Stomach smooth muscle (tissue), 2 donors: Measurements from ENCODE around the gene SCGB1C1.

Source experiments
- H3K27ac ChIP-seq: one replicate; pipeline ENCODE4 v1.7.0; 2013; ENCODE audit warnings: mild to moderate bottlenecking, low read length, inconsistent platforms
- H3K27me3 ChIP-seq, 2 donors: one replicate each; pipeline ENCODE4 v1.7.0; 2013; ENCODE audit warnings: low read length in 2 of 2; ENCODE audit not compliant: insufficient read depth in 2 of 2, control insufficient read depth in 1 of 2
- H3K36me3 ChIP-seq, 2 donors: one replicate each; pipeline ENCODE4 v1.7.0; 2013; ENCODE audit warnings: low read length in 2 of 2; ENCODE audit not compliant: control insufficient read depth in 2 of 2, insufficient read depth in 2 of 2
- H3K4me1 ChIP-seq: one replicate; pipeline ENCODE4 v1.7.0; 2013; ENCODE audit warnings: low read length; ENCODE audit not compliant: control insufficient read depth, insufficient read depth
- H3K4me3 ChIP-seq, 2 donors: one replicate each; pipeline ENCODE4 v1.7.0; 2013; ENCODE audit warnings: low read length in 2 of 2
- H3K9ac ChIP-seq, 2 donors: one replicate each; pipeline ENCODE4 v1.7.0; 2013; ENCODE audit warnings: low read length in 2 of 2, mild to moderate bottlenecking in 1 of 2
- H3K9me3 ChIP-seq, 2 donors: one replicate each; pipeline ENCODE4 v1.7.0; 2013; ENCODE audit warnings: low read length in 2 of 2; ENCODE audit not compliant: control insufficient read depth in 2 of 2
- donor health status: healthy.
- donor health status: Pancreatic carcinoma.

SCGB1C1 gene

GRCh38 chr11:211295-211694 is 18.4 kb downstream of the SCGB1C1 start:
- peaks cover 35% of the 10 kb centered on the region for H3K4me1 ChIP-seq
- H3K36me3 ChIP-seq: peaks cover 44 to 62% of the 10 kb centered on the region in 2 donors
- no peaks in the 10 kb centered on the region for H3K27me3 ChIP-seq
- no peaks in the 10 kb centered on the region for H3K9me3 ChIP-seq
- H3K27ac ChIP-seq: no peak overlapping the region
- H3K4me3 ChIP-seq: no peak overlapping the region
- peak overlapping the region in 1 of 2 donors; percentile 36 for H3K9ac ChIP-seq

- H3K9me3 ChIP-seq: no peaks in the 10 kb centered on the region
- peaks cover 48 to 65% of the 10 kb centered on the region in 2 donors for H3K36me3 ChIP-seq
- H3K4me3 ChIP-seq: no peak overlapping the region
- peak overlapping the region in 1 of 2 donors; percentile 36 for H3K9ac ChIP-seq
- no peaks in the 10 kb centered on the region for H3K27me3 ChIP-seq
- H3K27ac ChIP-seq: no peak overlapping the region
- H3K4me1 ChIP-seq: peaks cover 30% of the 10 kb centered on the region
These were observed 18.9 kb downstream of the SCGB1C1 start for GRCh38 chr11:211741-212140.

- Histone ChIP-seq H3K36me3 (peaks cover 48 to 67% of the 10 kb centered on the region in 2 donors), H3K9ac (no peak overlapping the region), H3K4me3 (no peak overlapping the region), H3K27me3 (no peaks in the 10 kb centered on the region), H3K4me1 (peaks cover 29% of the 10 kb centered on the region), H3K9me3 (no peaks in the 10 kb centered on the region), H3K27ac (no peak overlapping the region)
These were observed 19.5 kb downstream of the SCGB1C1 start for GRCh38 chr11:212150-213100.

GRCh38 chr11:213111-213510 is 20.2 kb downstream of the SCGB1C1 start:
- Histone ChIP-seq H3K27ac (no peak overlapping the region), H3K36me3 (peaks cover 48 to 70% of the 10 kb centered on the region in 2 donors), H3K4me3 (no peak overlapping the region), H3K27me3 (no peaks in the 10 kb centered on the region), H3K9ac (no peak overlapping the region), H3K9me3 (no peaks in the 10 kb centered on the region), H3K4me1 (peaks cover 26% of the 10 kb centered on the region)

- H3K27ac ChIP-seq: no peak overlapping the region
- H3K27me3 ChIP-seq: no peaks in the 10 kb centered on the region
- no peaks in the 10 kb centered on the region for H3K9me3 ChIP-seq
- H3K9ac ChIP-seq: no peak overlapping the region
- H3K36me3 ChIP-seq: peaks cover 48 to 76% of the 10 kb centered on the region in 2 donors
- H3K4me3 ChIP-seq: no peak overlapping the region
- H3K4me1 ChIP-seq: peaks cover 22% of the 10 kb centered on the region
These were observed 21.2 kb downstream of the SCGB1C1 start for GRCh38 chr11:214083-214482.

GRCh38 chr11:215581-216037 is 22.7 kb downstream of the SCGB1C1 start:
- Histone ChIP-seq H3K9ac (no peak overlapping the region), H3K36me3 (peaks cover 48 to 65% of the 10 kb centered on the region in 2 donors), H3K4me3 (no peak overlapping the region), H3K9me3 (no peaks in the 10 kb centered on the region), H3K4me1 (peaks cover 7% of the 10 kb centered on the region), H3K27ac (no peak overlapping the region), H3K27me3 (no peaks in the 10 kb centered on the region)

- H3K27ac ChIP-seq: no peak overlapping the region
- peaks cover 41 to 58% of the 10 kb centered on the region in 2 donors for H3K36me3 ChIP-seq
These were observed 23.4 kb downstream of the SCGB1C1 start for GRCh38 chr11:216081-216974.

GRCh38 chr11:217704-218103 is 24.8 kb downstream of the SCGB1C1 start:
- H3K9me3 ChIP-seq: no peaks in the 10 kb centered on the region
- H3K36me3 ChIP-seq: peaks cover 30 to 48% of the 10 kb centered on the region in 2 donors

More at GRCh38 chr11:216081-216974, 23.4 kb downstream of the SCGB1C1 start:
- Histone ChIP-seq H3K4me1 (no peaks in the 10 kb centered on the region), H3K9me3 (no peaks in the 10 kb centered on the region), H3K27me3 (no peaks in the 10 kb centered on the region), H3K4me3 (no peak overlapping the region), H3K9ac (no peak overlapping the region)

GRCh38 chr11:218815-219593 is 26.1 kb downstream of the SCGB1C1 start:
- no peak overlapping the region for H3K27ac ChIP-seq
- H3K9me3 ChIP-seq: no peaks in the 10 kb centered on the region
- no peaks in the 10 kb centered on the region for H3K27me3 ChIP-seq
- H3K4me3 ChIP-seq: no peak overlapping the region
- peaks cover 29 to 41% of the 10 kb centered on the region in 2 donors for H3K36me3 ChIP-seq
- H3K4me1 ChIP-seq: no peaks in the 10 kb centered on the region
- H3K9ac ChIP-seq: no peak overlapping the region

More at GRCh38 chr11:217704-218103, 24.8 kb downstream of the SCGB1C1 start:
- Histone ChIP-seq H3K27me3 (no peaks in the 10 kb centered on the region), H3K4me1 (no peaks in the 10 kb centered on the region), H3K4me3 (no peak overlapping the region), H3K27ac (no peak overlapping the region), H3K9ac (no peak overlapping the region)
